GM18868 (cell line): Measurements from ENCODE around the gene TLX2.
"Not testable (repeated sequence)": the region's sequence is repeated elsewhere in the genome, so short reads cannot be mapped to it uniquely, and the experiment has no call there.

Experiments used
- ATAC-seq: cut with Tn5 transposase; IDR thresholded peaks from one replicate; pipeline ENCODE4 v1.9.1; 2021; ENCODE audit warnings: mild to moderate bottlenecking, moderate library complexity; ENCODE audit not compliant: unreplicated experiment

TLX2 gene

DNA sequence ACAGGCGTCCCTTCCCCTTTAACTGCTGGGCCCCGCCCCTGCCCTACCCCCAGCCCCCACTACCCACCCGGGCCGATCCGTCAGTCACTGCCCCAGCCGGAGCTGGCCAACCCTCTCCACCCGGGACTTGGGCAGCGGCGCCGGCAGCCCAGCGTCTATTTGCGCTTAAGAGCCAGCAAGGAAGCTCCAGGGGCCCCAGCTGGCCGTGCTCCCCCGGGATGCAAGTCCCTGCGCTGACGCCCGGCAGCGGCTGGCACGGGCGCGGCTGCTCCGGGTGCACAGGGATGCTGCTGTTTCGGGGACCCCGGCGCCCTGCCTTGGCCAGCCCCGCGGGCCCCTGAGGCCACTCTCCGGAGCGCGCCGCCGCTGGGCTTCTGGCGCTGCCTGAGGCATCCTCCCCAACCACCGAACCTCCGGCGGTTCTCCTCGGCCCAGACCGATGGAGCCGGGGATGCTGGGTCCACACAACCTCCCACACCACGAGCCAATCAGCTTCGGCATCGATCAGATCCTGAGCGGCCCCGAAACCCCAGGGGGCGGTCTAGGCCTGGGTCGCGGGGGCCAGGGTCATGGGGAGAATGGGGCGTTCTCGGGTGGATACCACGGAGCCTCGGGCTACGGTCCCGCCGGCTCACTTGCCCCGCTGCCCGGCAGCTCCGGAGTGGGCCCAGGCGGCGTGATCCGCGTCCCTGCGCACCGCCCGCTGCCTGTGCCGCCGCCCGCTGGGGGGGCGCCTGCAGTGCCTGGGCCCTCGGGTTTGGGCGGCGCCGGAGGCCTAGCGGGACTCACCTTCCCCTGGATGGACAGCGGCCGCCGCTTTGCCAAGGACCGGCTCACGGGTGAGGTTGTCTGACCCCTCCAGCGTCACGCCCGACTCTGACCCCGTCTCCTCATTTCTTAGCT, at the start of gene TLX2:
TLX2 (plus strand) TSS at position 83 of the 903 bp plus-strand sequence; CDS start at position 440, 357 bp downstream.
- ATAC-seq = no peak

DNA sequence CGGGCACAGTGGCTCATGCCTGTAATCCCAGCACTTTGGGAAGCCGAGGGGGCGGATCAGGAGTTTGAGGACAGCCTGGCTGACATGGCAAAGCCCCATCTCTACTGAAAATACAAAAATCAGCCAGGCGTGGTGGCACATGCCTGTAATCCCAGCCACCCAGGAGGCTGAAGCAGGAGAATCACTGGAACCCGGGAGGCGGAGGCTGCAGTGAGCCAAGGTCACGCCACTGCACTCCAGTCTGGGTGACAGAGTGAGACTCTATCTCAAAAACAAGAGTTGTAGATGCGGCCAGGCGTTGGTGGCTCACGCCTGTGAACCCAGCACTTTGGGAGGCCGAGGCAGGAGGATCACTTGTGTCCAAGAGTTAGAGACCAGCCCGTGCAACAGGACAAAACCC, 43.5 kb upstream of the TLX2 start:
- not testable (repeated sequence) for ATAC-seq

DNA sequence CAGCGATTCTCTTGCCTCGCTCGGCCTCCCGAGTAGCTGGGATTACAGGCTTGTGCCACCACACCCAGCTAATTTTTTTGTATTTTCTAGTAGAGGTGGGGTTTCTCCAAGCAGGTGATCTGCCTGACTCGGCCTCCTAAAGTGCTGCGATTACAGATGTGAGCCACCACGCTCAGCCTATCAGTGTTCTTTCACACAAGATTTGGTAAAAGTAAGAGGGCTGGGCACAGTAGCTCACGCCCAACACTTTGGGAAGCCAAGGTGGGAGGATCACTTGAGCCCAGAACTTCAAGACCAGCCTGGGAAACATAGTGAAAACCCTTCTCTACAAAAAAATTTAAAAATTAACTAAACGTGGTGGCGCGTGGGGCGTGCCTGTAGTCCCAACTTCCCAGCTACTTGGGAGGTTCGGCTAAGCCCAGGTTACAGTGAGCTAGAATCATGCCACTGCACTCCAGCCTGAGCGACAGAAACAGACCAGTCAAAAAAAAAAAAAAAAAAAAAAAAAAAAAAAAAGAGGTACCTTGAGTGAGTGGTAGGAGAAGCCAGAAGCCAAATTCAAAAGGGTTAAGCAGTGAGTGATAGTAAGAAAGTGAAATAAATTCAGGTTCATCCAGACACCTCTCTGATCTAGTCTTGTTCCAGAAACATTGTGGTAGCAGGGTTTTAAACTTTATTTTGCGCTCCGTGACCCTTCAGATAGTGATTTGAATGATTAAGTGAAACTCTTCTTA, 42.8 kb upstream of the TLX2 start:
- no peak for ATAC-seq

DNA sequence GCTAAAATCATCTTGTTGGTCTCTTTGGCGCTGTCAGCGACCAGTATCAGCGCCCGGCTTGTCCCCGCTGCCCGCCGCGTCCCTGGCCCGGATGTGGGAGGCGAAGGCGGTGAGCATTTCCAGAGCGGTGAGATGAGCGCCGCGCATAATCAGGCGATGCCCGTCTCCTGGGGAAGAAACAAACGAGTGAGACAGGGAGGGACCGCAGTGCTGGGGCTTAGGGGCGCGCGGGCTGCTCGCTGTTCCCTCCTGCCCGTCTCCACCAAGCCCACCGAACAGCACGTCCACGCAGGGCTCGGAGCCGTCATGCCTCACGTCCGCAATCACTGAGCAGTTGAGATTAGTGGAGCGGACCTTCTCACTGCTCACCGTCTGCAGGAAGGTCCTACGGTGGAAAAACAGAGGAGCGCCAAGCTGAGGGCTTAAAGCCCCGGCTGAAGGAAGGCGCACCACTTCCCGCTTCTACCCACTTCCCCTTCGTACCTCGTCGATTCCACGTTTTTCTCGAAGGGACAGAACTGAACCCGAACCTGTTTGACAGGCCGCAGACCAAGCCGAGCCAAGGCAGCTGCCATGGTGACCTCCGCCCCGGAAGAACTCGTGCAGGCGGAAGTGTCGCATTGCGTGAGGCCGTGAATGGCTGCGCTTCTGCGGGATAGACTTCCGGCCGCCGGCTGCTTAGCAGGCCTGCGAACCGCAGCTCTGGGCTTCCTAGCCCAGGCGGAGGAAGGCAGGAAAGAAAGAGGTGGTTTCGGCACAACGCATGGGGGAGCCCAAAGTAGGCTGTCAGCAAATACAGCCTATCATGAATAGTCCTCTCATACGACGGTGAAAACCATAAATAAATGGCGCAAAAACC, 41.9 kb upstream of the TLX2 start, which contains the start of gene MRPL53:
MRPL53 (minus strand) TSS at position 595 of the 859 bp plus-strand sequence; CDS start at position 575, 20 bp downstream.
- ATAC-seq = peak; percentile 85

DNA sequence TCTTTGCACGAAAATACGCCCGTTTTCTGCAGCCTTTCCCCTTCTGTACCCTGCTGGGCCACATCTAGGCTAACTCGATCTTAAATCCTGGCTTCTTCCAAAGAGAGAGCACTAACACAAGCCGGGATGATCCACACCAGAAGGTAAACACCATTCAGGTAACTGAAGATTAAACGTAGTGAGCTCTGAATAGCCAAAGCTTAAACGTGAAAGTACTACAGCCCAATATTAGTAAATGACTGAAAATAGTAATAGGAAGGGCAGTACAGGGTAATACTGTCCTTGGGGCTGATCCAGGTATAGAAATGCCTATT, 41.3 kb upstream of the TLX2 start:
- no peak for ATAC-seq

DNA sequence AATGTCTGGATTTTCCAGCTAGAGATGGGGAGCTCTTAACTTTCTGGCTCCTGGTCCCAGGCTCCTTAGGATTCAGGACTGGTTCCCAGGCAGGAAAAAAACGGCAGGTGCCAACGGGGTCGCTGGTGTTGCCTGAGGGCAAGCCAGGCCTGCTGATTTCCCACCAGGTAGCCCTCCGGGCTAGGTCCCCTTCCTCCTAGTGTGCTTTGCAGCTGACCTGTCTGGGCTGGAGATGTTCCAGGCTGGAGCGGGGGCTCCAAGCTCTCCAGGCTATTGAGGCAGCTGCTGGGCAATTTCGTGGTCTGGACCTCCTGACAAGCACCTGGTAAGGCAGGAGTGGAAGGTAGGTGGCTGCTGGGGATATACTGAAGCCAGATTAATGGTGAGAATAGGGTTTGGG, 39.8 kb upstream of the TLX2 start:
- no peak for ATAC-seq

DNA sequence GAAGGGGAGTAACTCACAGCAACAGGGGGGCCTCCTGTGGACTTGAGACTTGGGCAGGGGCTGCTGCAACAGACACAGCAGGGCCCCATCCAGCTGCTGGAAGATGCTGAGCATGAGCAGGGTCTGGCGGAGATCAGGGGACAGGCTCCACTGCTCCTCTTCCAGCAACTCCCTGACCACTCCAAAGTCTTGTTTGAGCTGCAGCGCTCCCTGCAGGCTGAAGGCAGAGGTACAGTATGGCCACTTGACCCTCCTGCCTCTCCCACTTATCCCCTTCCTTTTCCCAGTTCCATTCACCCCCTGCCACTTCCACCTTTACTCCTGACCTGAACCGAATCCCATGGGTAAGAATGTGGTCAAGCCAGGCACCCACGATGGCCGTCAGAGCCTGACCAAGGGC, 39.4 kb upstream of the TLX2 start:
- no peak for ATAC-seq

DNA sequence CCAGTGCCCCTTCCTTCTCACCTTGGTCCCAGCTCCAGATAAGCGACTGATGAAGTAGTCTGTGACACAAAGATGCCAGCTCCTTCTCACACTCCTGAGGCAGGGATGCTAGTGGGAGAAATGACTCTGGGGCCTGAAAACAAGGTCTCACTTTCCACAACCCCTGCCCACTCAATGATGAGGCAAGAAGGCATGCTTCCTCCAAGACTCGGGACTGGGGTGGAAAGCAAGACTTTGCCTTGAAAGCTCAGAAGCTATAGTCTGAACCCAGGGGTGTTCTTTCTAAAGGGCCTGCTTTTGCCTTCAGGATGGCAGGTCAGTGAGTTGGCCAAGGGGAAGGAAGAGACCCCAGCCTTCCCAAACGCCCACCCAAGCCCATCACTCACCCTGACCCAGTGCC, 32.8 kb upstream of the TLX2 start:
- no peak for ATAC-seq

DNA sequence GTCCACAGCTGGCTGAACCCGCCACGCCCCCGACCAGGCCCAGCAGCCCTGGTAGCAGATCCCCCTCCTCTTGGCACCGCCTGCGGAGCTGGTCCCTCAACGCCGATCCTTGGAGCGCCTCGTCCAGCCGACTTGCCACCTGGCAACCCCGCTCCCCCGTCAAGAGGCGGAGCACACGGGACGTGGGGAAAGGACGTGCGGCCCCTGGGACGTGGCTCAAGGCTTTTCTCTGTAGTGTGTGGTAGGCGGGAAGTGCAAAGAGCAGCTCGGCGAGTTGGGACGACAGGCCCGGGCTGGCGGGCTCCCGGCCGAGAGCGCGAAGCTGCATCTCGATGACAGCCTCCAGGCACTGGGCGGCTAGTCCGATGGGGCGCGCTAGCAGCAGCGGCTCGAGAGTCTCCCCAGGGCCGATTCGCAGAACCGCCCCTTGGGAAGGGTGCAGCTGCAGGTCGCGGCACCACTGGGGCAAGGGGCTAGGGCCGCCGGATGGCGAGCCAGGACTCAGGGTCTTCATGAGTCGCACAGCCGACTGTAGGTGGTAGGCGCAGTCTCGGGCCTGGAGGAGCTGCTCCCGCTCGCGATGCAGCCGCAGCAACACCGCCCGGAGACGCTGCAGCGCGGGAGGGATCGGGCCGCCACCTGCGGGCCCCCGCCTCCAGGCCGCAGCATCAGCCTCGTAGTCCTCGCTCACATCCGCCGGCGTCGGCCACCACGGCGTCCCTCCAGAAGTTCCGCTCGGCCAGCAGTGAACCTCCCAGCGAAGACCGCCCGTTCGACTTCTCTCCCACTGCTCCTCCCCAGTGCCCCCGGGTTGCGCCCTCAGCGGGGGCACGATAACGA, 32.1 kb upstream of the TLX2 start:
- peak; percentile 29 for ATAC-seq

DNA sequence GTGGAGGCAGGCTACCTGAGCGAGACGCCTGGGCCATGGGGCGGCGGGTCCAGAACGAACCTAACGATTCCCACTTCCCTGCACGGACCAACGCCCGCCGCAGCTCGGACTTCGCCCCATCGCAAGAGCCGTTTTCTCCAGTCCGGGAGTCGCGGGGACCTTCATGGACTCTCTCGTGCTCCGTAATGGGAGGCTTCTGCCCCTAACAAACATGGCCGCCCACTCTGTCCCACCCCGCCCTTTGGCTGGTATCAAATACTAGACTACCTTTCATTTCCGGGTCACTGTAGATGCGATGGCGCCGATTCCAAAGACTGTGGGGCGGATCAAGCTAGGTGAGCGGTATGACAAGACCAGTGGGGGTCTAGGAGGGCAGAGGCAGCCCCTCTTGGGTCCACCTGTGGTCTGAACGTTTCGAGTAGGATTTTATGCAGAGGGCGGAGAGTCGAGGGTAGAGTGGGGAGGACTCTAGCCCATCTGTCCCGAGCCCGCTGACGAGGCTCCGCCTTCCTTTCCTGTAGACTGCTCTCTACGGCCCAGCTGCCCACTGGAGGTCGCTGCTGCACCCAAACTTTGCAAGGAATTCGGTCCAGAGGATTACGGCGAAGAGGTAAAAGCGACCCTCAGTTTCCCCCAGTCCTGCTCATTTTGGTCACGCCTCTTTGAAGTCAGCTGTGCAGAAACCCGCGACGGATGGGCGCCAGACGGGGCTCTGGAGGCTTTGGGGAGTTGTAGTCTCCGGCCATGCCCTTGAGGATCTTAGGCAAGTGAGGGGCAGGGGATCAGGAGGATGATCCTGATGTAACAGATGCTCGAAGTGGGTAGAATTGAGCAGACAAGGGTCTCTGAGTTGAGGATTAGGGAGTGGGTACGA, 31.2 kb upstream of the TLX2 start, which contains the start of the genes CCDC142 and TTC31:
CCDC142 (minus strand) TSS at position 198 of the 874 bp plus-strand sequence; CDS start at position 37, 161 bp downstream.
TTC31 (plus strand) TSS at position 281 of the 874 bp plus-strand sequence; CDS start at position 296, 15 bp downstream.
- ATAC-seq = peak; percentile 88

DNA sequence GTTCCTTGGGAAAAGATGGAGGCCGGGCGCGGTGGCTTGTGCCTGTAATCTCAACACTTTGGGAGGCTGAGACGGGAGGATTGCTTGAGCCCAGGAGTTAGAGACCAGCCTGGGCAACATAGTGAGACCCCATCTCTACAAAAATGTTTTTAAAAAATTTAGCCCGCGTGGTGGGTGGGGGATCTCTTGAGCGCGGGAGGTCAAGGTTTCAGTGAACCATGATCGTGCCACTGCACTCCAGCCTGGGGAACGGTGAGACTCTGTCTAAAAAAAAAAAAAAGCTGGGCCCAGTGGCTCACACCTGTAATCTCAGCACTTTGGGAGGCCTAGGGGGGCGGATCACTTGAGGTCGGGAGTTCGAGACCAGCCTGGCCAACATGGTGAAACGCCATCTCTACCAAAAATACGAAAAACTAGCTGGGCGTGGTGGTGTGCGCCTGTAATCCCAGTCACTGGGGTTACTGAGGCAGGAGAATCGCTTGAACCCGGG, 30.5 kb upstream of the TLX2 start:
- ATAC-seq = not testable (repeated sequence)

DNA sequence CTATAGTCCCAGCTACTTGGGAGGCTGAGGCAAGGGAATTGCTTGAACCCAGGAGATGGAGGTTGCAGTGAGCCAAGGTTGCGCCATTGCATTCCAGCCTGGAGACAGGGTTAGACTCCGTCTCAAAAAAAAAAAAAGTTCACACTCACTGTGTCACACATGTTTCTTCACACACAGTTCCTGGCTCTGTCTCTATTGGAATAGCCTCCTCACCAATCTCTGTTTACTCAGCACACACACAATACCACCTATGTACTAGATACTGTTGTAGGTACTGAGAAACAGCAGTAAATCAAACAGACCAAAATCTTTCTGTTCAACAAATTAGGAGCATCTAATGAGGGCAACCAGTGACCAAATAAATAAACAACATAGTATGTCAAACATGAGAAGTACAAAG, 28.1 kb upstream of the TLX2 start:
- ATAC-seq = no peak

DNA sequence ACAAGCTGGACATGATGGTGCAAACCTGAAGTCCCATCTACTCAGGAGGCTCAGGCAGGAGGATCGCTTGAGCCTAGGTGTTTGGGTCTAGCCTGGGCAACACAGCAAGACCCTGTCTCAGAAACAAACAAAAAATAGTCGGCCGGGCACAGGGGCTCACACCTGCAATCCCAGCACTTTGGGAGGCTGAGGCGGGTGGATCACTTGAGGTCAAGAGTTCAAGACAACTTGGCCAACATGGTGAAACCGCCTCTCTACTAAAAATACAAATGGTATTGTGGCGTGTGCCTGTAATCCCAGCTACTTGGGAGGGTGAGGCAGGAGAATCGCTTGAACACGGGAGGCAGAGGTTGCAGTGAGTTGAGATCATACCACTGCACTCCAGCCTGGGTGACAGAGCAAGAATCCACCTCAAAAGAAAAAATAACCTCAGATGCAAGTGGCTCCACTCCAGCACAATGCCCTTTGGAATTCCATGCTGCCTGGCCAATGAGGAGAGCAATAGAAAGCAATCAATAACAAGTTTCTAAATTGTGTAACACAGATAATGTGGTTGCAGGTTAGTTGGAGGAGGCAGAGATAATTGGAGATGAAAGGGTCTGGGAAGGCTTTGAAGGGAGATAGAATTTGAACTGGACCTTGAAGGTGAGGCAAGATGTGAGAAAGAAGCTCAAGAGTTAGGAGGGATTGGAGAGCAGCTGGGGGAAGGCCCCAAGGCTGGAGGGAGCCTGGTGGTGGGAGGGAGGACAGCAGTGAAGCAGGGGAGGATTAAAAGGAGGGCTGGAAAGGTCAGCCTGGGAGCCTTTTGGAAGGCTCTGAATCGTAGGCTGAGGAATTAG, 25.4 kb upstream of the TLX2 start:
- ATAC-seq = no peak

DNA sequence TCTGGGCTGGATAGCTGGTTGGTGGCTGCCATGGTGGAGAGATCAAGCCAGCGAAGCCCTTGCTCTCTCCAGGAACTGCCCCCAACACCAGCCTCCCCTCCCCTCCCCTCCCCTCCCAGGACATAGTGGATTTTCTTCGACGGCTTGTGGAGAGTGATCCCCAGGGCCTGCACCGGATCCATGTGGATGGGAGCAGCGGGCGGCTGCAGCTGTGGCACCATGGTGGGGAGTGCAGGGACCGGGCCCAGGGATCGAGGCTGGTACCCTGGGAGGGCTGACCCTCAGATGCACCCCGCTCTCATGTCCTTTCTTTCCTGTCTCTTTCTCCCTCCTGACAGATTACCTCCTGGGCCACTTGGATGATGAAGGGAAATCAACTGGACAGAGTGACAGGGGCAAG, 24.3 kb upstream of the TLX2 start:
- no peak for ATAC-seq

DNA sequence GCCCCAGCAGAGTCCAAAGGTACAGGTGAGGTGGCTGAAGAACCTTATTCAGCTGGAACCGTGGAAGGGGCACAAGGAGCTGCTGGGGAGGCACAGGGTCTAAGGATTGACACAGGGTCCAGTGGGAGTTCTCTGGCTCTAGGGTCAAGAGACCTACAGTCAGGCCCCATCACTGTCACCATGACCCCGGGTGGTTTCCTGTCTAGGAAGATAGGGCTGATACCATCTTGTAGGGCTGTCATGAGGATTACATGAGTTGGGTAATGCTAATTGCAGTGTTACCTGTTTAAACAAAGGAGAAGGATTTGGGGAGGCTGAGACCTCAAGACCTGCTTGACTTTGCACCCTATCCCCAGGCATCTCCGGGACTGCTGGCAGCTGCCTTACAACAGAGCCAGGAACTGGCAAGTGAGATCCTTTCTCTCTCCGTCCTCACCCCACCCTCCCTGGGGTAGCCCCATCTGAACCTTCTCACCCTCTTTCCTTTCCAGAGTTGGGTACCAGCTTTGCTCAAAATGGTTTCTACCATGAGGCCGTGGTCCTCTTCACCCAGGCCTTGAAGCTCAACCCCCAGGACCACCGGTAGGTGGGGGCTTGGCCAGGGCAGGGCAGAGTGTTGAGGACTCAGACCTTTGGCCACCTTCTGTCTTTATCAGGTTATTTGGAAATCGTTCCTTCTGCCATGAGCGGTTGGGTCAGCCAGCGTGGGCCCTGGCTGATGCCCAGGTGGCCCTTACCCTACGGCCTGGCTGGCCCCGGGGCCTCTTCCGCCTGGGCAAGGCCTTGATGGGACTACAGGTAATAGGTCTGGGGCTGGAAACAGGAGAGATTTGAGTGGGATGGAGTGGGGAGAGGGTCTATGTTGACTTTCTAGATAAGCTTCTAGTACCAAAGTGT, 22.4 kb upstream of the TLX2 start:
- no peak for ATAC-seq

DNA sequence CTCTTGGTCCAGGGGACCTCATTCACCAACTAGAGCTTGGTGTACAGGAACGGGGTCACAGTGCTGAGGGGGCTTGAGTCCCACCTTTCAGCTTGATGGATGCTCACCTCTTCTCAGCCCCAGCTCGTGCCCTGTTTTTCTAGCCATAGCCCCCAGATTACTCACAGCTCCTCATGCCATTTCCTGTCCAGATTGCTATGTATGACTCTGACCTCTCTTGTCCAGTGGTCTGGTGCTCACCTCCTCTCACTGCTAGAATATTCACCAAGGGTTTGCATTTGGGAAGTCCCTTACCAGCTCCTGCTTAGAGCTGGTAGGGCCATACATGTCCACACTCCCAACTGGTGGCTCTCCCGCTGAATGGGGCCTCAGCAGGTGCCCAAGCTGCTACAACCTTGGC, 20.7 kb upstream of the TLX2 start:
- ATAC-seq = no peak

DNA sequence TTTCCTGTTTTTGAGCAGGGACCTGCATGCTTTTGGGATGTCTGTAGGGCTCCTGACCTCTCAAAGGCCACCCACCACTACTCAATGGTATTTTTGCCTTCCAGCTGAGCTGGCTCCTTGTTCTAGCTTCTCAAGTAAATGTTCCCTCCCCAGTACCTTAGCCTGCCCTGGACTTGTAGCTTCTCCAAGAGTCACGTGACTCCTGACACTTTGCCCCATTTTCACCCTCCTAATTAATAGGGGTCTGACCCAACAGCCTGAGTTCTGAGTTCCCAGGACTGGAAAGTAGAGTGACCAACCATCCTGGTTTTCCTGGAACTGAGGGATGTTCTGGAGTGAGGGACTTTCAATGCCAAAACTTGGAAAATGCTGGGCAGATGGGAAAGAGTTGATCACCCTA, 18.8 kb upstream of the TLX2 start:
- ATAC-seq = no peak
